WTC11 (cell line): ENCODE measurements around the gene CXCR5. TPM values are rescaled to one million over a fixed set of nuclear protein-coding genes. Genes with fewer than 3 reads are reported as not detected.

Experiments
- ATAC-seq: fragments of 200-7000 bp; cut with Tn5 transposase; 2 replicates; pipeline ENCODE4 v1.10.0; 2021; ENCODE audit warnings: mild to moderate bottlenecking, moderate library complexity
- CTCF ChIA-PET: fragments of 300-600 bp; sonication (Branson Sonifier 250); formaldehyde crosslinking; loops from one replicate; lab custom pipeline; 2021; ENCODE audit warnings: antibody characterized with exemption; lab: Charles Lee
- POLR2A ChIA-PET: fragments of 350-600 bp; sonication (Branson Sonifier 250); formaldehyde crosslinking; loops from one replicate; lab custom pipeline; 2021; ENCODE audit warnings: antibody characterized with exemption; lab: Charles Lee
- DNase-seq: peaks from one replicate; pipeline ENCODE4 v3.0.0; 2021; ENCODE audit warnings: low spot score
- H3K27ac Mint-ChIP-seq: 2 replicates; pipeline ENCODE4 v1.8.0; 2021; ENCODE audit warnings: mixed read lengths
- H3K27me3 Mint-ChIP-seq: 2 replicates; pipeline ENCODE4 v1.8.0; 2021; ENCODE audit warnings: low read depth, mild to moderate bottlenecking, moderate library complexity, mixed read lengths
- H3K36me3 Mint-ChIP-seq: 2 replicates; pipeline ENCODE4 v1.8.0; 2021; ENCODE audit warnings: mixed read lengths
- H3K4me1 Mint-ChIP-seq: 2 replicates; pipeline ENCODE4 v1.8.0; 2022; ENCODE audit warnings: mixed read lengths
- H3K4me3 Mint-ChIP-seq: 2 replicates; pipeline ENCODE4 v1.8.0; 2021; ENCODE audit warnings: mild to moderate bottlenecking, moderate library complexity, mixed read lengths
- H3K9me3 Mint-ChIP-seq: 2 replicates; pipeline ENCODE4 v1.8.0; 2021; ENCODE audit warnings: mixed read lengths
- CREM ChIP-seq: sonication (generic); formaldehyde crosslinking; IDR thresholded peaks from 2 replicates; pipeline ENCODE4 v1.8.1; 2022; ENCODE audit warnings: mild to moderate bottlenecking, missing genetic modification reagents, moderate library complexity
- ELF4 ChIP-seq: sonication (generic); formaldehyde crosslinking; IDR thresholded peaks from 2 replicates; pipeline ENCODE4 v1.8.1; 2022; ENCODE audit warnings: low read depth, mild to moderate bottlenecking, moderate library complexity, missing genetic modification reagents
- FOXK1 ChIP-seq: sonication (generic); formaldehyde crosslinking; IDR thresholded peaks from 2 replicates; pipeline ENCODE4 v1.8.0; 2022; ENCODE audit warnings: mild to moderate bottlenecking, moderate library complexity, missing genetic modification reagents
- FOXP4 ChIP-seq: sonication (generic); formaldehyde crosslinking; IDR thresholded peaks from 2 replicates; pipeline ENCODE4 v1.8.0; 2022; ENCODE audit warnings: mild to moderate bottlenecking, missing genetic modification reagents
- GABPB1 ChIP-seq: sonication (generic); formaldehyde crosslinking; IDR thresholded peaks from 2 replicates; pipeline ENCODE4 v1.8.1; 2023; ENCODE audit warnings: mild to moderate bottlenecking, missing genetic modification reagents
- GRHL2 ChIP-seq: fragments of 250-450 bp; sonication (Bioruptor Pico); IDR thresholded peaks from 2 replicates; pipeline ENCODE4 v1.8.0; 2022; ENCODE audit warnings: mild to moderate bottlenecking, moderate library complexity; ENCODE audit not compliant: insufficient replicate concordance, severe bottlenecking
- NFATC4 ChIP-seq: fragments of 250-450 bp; sonication (Bioruptor Pico); IDR thresholded peaks from 2 replicates; pipeline ENCODE4 v1.9.0; 2021; ENCODE audit warnings: mild to moderate bottlenecking
- NR2C2 ChIP-seq: sonication (generic); formaldehyde crosslinking; IDR thresholded peaks from 2 replicates; pipeline ENCODE4 v1.8.0; 2022; ENCODE audit warnings: mild to moderate bottlenecking, missing genetic modification reagents
- NR3C1 ChIP-seq: sonication (generic); formaldehyde crosslinking; conservative IDR thresholded peaks from 2 replicates; pipeline ENCODE4 v1.8.1; 2023; ENCODE audit warnings: low read depth, mild to moderate bottlenecking, missing genetic modification reagents
- PRDM15 ChIP-seq: sonication (generic); formaldehyde crosslinking; IDR thresholded peaks from 2 replicates; pipeline ENCODE4 v1.8.0; 2022; ENCODE audit warnings: missing genetic modification reagents
- SP1 ChIP-seq: sonication (generic); formaldehyde crosslinking; conservative IDR thresholded peaks from 2 replicates; pipeline ENCODE4 v1.8.1; 2022; ENCODE audit warnings: missing genetic modification reagents
- TEAD1 ChIP-seq: sonication (generic); formaldehyde crosslinking; IDR thresholded peaks from 2 replicates; pipeline ENCODE4 v1.8.0; 2022; ENCODE audit warnings: mild to moderate bottlenecking, missing genetic modification reagents
- TP53 ChIP-seq: sonication (generic); formaldehyde crosslinking; IDR thresholded peaks from 2 replicates; pipeline ENCODE4 v1.8.1; 2023; ENCODE audit warnings: mild to moderate bottlenecking, missing genetic modification reagents
- ZBTB43 ChIP-seq: sonication (generic); formaldehyde crosslinking; IDR thresholded peaks from 2 replicates; pipeline ENCODE4 v1.8.1; 2023; ENCODE audit warnings: mild to moderate bottlenecking, missing genetic modification reagents
- ZNF138 ChIP-seq: sonication (generic); formaldehyde crosslinking; conservative IDR thresholded peaks from 2 replicates; pipeline ENCODE4 v1.8.1; 2022; ENCODE audit warnings: mild to moderate bottlenecking, moderate library complexity, missing genetic modification reagents
- ZNF232 ChIP-seq: sonication (generic); formaldehyde crosslinking; IDR thresholded peaks from 2 replicates; pipeline ENCODE4 v1.8.0; 2022; ENCODE audit warnings: mild to moderate bottlenecking, missing genetic modification reagents
- ZNF317 ChIP-seq: sonication (generic); formaldehyde crosslinking; IDR thresholded peaks from 2 replicates; pipeline ENCODE4 v1.8.1; 2023; ENCODE audit warnings: low read depth, mild to moderate bottlenecking, moderate library complexity, missing genetic modification reagents, borderline replicate concordance
- ZNF423 ChIP-seq: fragments of 250-450 bp; sonication (Bioruptor Pico); IDR thresholded peaks from 2 replicates; pipeline ENCODE4 v2.1.2; 2022; ENCODE audit warnings: mild to moderate bottlenecking, moderate library complexity
- ZNF532 ChIP-seq: fragments of 250-450 bp; sonication (Bioruptor Pico); IDR thresholded peaks from 2 replicates; pipeline ENCODE4 v1.9.0; 2021; ENCODE audit warnings: mild to moderate bottlenecking, borderline replicate concordance
- total RNA-seq: library from RNA; stranded (reverse); gene quantifications from 3 replicates; pipeline ENCODE4 v1.2.3, GENCODE V29; 2021

CXCR5 gene
- total RNA-seq, 1 experiment from 2014 or later = 0.07 TPM

- ATAC-seq (no peak), DNase-seq (no peak)
- ChIA-PET CTCF (interaction anchor here (0.7 to 2.3 kb wide), 3 partner anchors 9 to 22 kb away, joined by 3 to 17 read pairs (median 4); no protein-coding TSS in a partner anchor), POLR2A (no interaction called here)
- peaks cover 20% of the 10 kb centered on the region for H3K27me3 Mint-ChIP-seq
- no peak for TF ChIP-seq ZNF232 (CRISPR knock-in tag)
- no peak for TF ChIP-seq ZNF532 (CRISPR knock-in tag)
- TF ChIP-seq ZNF138 (CRISPR knock-in tag) = no peak
- no peak for TF ChIP-seq FOXP4 (CRISPR knock-in tag)
- no peak for TF ChIP-seq NR3C1
- no peak for TF ChIP-seq PRDM15
- no peak for TF ChIP-seq GRHL2 (CRISPR knock-in tag)
- TF ChIP-seq FOXK1 = no peak
- TF ChIP-seq GABPB1 = no peak
- TF ChIP-seq ELF4 (CRISPR knock-in tag) = no peak
- no peak for TF ChIP-seq ZBTB43
- TF ChIP-seq NFATC4 (CRISPR knock-in tag) = no peak
- TF ChIP-seq ZNF317 (CRISPR knock-in tag) = no peak
- no peak for TF ChIP-seq NR2C2 (CRISPR knock-in tag)
- TF ChIP-seq SP1 (CRISPR knock-in tag) = no peak
- no peak overlapping the region for H3K4me3 Mint-ChIP-seq
- H3K36me3 Mint-ChIP-seq = no peaks in the 10 kb centered on the region
- no peak overlapping the region for H3K27ac Mint-ChIP-seq
- H3K4me1 Mint-ChIP-seq = peaks cover 28% of the 10 kb centered on the region
- no peaks in the 10 kb centered on the region for H3K9me3 Mint-ChIP-seq
Measured at GRCh38 chr11:118931571-118931970, 47.9 kb downstream of the CXCR5 start.

GRCh38 chr11:118933486-118933885, 49.8 kb downstream of the CXCR5 start:
- Mint-ChIP-seq H3K4me3 (no peak overlapping the region), H3K4me1 (peaks cover 15% of the 10 kb centered on the region), H3K9me3 (no peaks in the 10 kb centered on the region), H3K36me3 (no peaks in the 10 kb centered on the region), H3K27me3 (peaks cover 14% of the 10 kb centered on the region), H3K27ac (no peak overlapping the region; the same call in 1 of the 2 replicates)
- POLR2A ChIA-PET = no interaction called here
- no peak for ATAC-seq
- CTCF ChIA-PET = interaction anchor here (2.5 kb wide), 1 partner anchor 23 kb away, joined by 5 read pairs; the partner anchor contains the start of gene UPK2
- TF ChIP-seq FOXP4 (CRISPR knock-in tag) = no peak
- TF ChIP-seq TP53 (CRISPR knock-in tag) = no peak
- TF ChIP-seq CREM (CRISPR knock-in tag) = no peak
- no peak for TF ChIP-seq TEAD1 (CRISPR knock-in tag)
- TF ChIP-seq ZNF423 = no peak
- DNase-seq = no peak
